Mucosa of descending colon (tissue), 3 donors: ENCODE measurements around the gene TNIK. TPM values are rescaled to one million over a fixed set of nuclear protein-coding genes. Genes with fewer than 3 reads are reported as not detected.

ENCODE experiments used
- ATAC-seq: fragments of 200-7000 bp; cut with Tn5 transposase; one replicate; pipeline ENCODE4 v1.9.1; 2020; ENCODE audit warnings: mild to moderate bottlenecking, moderate library complexity
- DNase-seq, 3 donors: peaks; one replicate each; pipeline ENCODE4 v3.0.0-alpha.2; 2020
- H3K36me3 ChIP-seq: fragments of 200-600 bp; one replicate; pipeline ENCODE4 v1.8.0; 2021; ENCODE audit warnings: low read depth, mild to moderate bottlenecking
- H3K4me1 ChIP-seq: fragments of 200-600 bp; one replicate; pipeline ENCODE4 v1.8.0; 2021; ENCODE audit warnings: low read depth, mild to moderate bottlenecking
- H3K4me3 ChIP-seq: fragments of 200-600 bp; one replicate; pipeline ENCODE4 v1.8.0; 2021; ENCODE audit warnings: mild to moderate bottlenecking
- H3K9me3 ChIP-seq: fragments of 200-600 bp; one replicate; pipeline ENCODE4 v1.8.0; 2021; ENCODE audit warnings: mild to moderate bottlenecking
- intact Hi-C, 2 donors: fragments of 100-400 bp; cut with DNase I in 1 of 2; cut with micrococcal nuclease in 1 of 2; formaldehyde crosslinking; loops; one replicate each; pipeline versions ENCODE4 v1.11.0 to v1.11.1; 2022; cut with DNase I, micrococcal nuclease
- total RNA-seq, 3 donors: library from RNA; stranded (reverse); fragmentation: NEBNext Ultra II Directional in 2 of 3; extraction: Animal tissue kit (Norgen Biotek cat#: 25700) in 2 of 3; gene quantifications; one replicate each; pipeline versions ENCODE4 v1.2.1 to v1.2.4, GENCODE V29; 2021 to 2023
- TF ChIP-seq, protein P1 (sequence below): fragments of 200-600 bp; IDR thresholded peaks from one replicate; pipeline ENCODE4 v1.8.0; 2022; ENCODE audit warnings: antibody characterized with exemption, mild to moderate bottlenecking
- donor health status: DM: no; HTN: no; CAD: no; lungs with moderate emphysema.
- donor health status: DM: no; HTN: no; CAD: no.
- donor health status: DM: no; HTN: yes; CAD: no.

The TNIK gene
- total RNA-seq, 3 donors from 2014 or later, result 27.2 to 33.0 (median 28.0) TPM

DNA sequence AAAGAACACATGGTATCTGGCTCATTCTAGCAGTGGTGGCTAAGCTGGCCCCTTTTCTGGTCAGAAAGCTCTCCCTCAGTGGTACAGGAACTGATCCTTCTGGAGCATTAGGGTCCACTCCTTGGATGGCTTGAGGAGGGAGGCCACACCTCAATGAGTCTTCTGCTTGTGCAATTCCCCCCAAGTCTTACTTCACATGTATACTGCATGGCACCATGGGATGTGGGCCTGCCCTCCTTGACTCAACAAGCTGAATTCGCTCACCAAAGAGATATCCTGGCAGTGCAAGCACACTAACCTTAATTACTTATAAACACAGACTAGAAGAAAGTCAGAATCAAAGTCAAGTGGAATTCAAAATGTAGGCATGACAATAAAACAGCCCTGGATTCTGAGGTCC, 299.9 kb downstream of the TNIK start:
- TF ChIP-seq, protein P1, sequence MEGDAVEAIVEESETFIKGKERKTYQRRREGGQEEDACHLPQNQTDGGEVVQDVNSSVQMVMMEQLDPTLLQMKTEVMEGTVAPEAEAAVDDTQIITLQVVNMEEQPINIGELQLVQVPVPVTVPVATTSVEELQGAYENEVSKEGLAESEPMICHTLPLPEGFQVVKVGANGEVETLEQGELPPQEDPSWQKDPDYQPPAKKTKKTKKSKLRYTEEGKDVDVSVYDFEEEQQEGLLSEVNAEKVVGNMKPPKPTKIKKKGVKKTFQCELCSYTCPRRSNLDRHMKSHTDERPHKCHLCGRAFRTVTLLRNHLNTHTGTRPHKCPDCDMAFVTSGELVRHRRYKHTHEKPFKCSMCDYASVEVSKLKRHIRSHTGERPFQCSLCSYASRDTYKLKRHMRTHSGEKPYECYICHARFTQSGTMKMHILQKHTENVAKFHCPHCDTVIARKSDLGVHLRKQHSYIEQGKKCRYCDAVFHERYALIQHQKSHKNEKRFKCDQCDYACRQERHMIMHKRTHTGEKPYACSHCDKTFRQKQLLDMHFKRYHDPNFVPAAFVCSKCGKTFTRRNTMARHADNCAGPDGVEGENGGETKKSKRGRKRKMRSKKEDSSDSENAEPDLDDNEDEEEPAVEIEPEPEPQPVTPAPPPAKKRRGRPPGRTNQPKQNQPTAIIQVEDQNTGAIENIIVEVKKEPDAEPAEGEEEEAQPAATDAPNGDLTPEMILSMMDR, result no peak
- ATAC-seq (no peak), DNase-seq (no peak)
- no peaks in the 10 kb centered on the region for H3K4me1 ChIP-seq
- intact Hi-C loops, result no loop called here
- no peaks in the 10 kb centered on the region for H3K36me3 ChIP-seq
- H3K9me3 ChIP-seq, result peaks cover 8% of the 10 kb centered on the region
- H3K4me3 ChIP-seq, result no peak overlapping the region

DNA sequence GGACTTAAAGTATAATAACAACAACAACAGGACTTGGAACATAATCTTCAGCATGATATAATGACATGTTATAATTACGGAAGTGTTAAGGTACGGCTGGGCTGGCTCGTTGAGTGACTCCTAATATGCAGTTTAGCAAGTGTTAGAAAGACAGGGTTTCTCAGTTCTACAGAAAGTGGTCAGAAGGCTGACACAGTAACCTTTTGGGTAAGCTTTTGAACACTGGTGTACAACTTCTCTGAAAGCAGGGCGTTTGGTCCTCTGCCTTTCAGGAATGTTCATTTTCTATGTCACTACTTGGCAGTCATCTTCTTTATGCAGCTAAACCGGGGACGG, 300.4 kb downstream of the TNIK start:
- intact Hi-C loops, result no loop called here
- no peak for DNase-seq
- no peaks in the 10 kb centered on the region for H3K4me1 ChIP-seq
- H3K36me3 ChIP-seq, result no peaks in the 10 kb centered on the region
- no peak overlapping the region for H3K4me3 ChIP-seq
- TF ChIP-seq, protein P1, result no peak
- H3K9me3 ChIP-seq, result peaks cover 8% of the 10 kb centered on the region
- ATAC-seq, result no peak

DNA sequence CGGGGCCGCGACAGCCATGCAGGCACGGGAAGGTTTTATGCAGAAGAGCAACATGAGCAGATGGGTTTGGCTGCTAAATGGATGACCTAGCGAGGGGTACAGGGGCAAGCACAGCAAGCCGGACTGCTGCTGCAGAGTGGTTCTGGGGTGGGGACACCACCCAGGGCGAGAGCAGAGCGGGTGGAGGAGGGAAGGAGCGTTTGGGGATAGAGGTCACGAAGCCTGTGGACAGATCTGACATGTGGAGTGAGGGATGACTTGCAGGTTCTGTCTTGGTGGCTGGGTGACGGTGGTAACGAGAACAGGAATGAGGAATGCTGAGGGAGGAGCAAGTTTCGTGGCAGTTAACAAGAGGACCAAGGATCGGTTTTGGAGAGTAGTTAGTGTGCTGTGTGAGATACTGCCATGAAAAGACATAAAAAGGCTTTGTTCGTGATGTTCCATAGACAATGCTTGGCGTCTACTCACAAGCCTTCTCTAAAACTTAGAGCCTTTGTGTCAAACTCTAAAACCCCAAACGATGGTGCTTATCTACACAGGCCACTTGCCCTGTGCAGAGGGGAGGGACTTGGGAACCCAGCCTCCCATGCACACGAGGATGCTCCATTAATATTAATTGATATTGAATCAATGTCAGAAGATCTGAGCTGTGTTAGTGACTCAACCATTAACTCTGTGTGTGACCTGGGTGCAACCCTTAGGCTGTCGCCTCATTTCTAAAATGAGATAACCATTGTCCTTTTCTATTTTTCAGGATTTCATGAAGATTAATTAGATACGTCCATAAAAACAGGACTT, 301.0 kb downstream of the TNIK start:
- intact Hi-C loops, result no loop called here
- no peaks in the 10 kb centered on the region for H3K4me1 ChIP-seq
- peaks cover 8% of the 10 kb centered on the region for H3K9me3 ChIP-seq
- TF ChIP-seq, protein P1, result no peak
- no peak overlapping the region for H3K4me3 ChIP-seq
- H3K36me3 ChIP-seq, result no peaks in the 10 kb centered on the region
- ATAC-seq (no peak), DNase-seq (no peak)

GRCh38 chr3:171157980-171158379, 302.2 kb downstream of the TNIK start:
- intact Hi-C loops, result no loop called here
- no peak for DNase-seq
- Histone ChIP-seq H3K9me3 (peaks cover 4% of the 10 kb centered on the region), H3K4me1 (no peaks in the 10 kb centered on the region), H3K36me3 (no peaks in the 10 kb centered on the region), H3K4me3 (no peak overlapping the region)
- no peak for ATAC-seq
- TF ChIP-seq, protein P1, result no peak

- peak in 1 of 3 donors; percentile 48 for DNase-seq
- no peak overlapping the region for H3K4me3 ChIP-seq
- H3K36me3 ChIP-seq, result no peaks in the 10 kb centered on the region
- intact Hi-C loops, result no loop called here
- no peaks in the 10 kb centered on the region for H3K9me3 ChIP-seq
- TF ChIP-seq, protein P1, result no peak
- peak; percentile 19 for ATAC-seq
- H3K4me1 ChIP-seq, result no peaks in the 10 kb centered on the region
Measured at GRCh38 chr3:171157286-171157685, 302.9 kb downstream of the TNIK start.
